Heart left ventricle (tissue), 16 donors: Measurements from ENCODE around the gene GMPPA. TPM values are rescaled to one million over a fixed set of nuclear protein-coding genes. Genes with fewer than 3 reads are reported as not detected.

ENCODE experiments used
- ATAC-seq, 4 donors: fragments of 200-7000 bp; cut with Tn5 transposase; one replicate each; pipeline ENCODE4 v1.9.1; 2020 to 2022; ENCODE audit warnings: moderate library complexity in 4 of 4, mild to moderate bottlenecking in 3 of 4, moderate number of reproducible peaks in 1 of 4
- DNase-seq, 5 donors: peaks; one replicate each; pipeline ENCODE4 v3.0.0-alpha.2; 2020
- H3K27ac ChIP-seq, 12 donors: fragments of 200-600 bp; sonication (generic) in 4 of 12; one replicate each; pipeline versions ENCODE4 v1.5.0 to v1.8.0; 2016 to 2022; ENCODE audit warnings: mild to moderate bottlenecking in 2 of 12
- H3K27me3 ChIP-seq, 9 donors: fragments of 200-600 bp; sonication (generic) in 2 of 9; one replicate each; pipeline versions ENCODE4 v1.5.1 to v1.8.0; 2016 to 2022; ENCODE audit warnings: mild to moderate bottlenecking in 3 of 9
- H3K36me3 ChIP-seq, 9 donors: fragments of 200-600 bp; sonication (generic) in 2 of 9; one replicate each; pipeline versions ENCODE4 v1.5.0 to v1.8.0; 2018 to 2022; ENCODE audit warnings: mild to moderate bottlenecking in 2 of 9
- H3K4me1 ChIP-seq, 12 donors: fragments of 200-600 bp; sonication (generic) in 4 of 12; one replicate each; pipeline versions ENCODE4 v1.5.0 to v1.8.0; 2016 to 2022; ENCODE audit warnings: mild to moderate bottlenecking in 3 of 12
- H3K4me3 ChIP-seq, 12 donors: fragments of 200-600 bp; sonication (generic) in 4 of 12; one replicate each; pipeline versions ENCODE4 v1.5.0 to v1.8.0; 2017 to 2022; ENCODE audit warnings: mild to moderate bottlenecking in 9 of 12, moderate library complexity in 4 of 12
- H3K9me3 ChIP-seq, 12 donors: fragments of 200-600 bp; sonication (generic) in 4 of 12; one replicate each; pipeline versions ENCODE4 v1.5.0 to v1.8.0; 2016 to 2022; ENCODE audit warnings: mild to moderate bottlenecking in 1 of 12
- CTCF ChIP-seq, 12 donors: fragments of 200-600 bp; sonication (generic) in 4 of 12; IDR thresholded peaks; one replicate each; pipeline versions ENCODE4 v1.5.0 to v1.8.0; 2018 to 2022; ENCODE audit warnings: antibody characterized with exemption in 12 of 12, mild to moderate bottlenecking in 5 of 12
- POLR2A ChIP-seq, 2 donors: fragments of 450-650 bp; IDR thresholded peaks; one replicate each; pipeline ENCODE4 v1.6.1; 2017; ENCODE audit warnings: antibody characterized with exemption in 2 of 2, mild to moderate bottlenecking in 2 of 2, moderate library complexity in 2 of 2
- WGBS, 4 donors: extraction: QIAGEN DNeasy Blood & Tissue Kit in 2 of 4; methylation state at CpG; one replicate each; pipeline versions ENCODE4 v1.1.5 to v1.1.7; 2013 to 2018; 5-methylcytosine and 5-hydroxymethylcytosine counted together
- intact Hi-C, 10 donors: fragments of 100-400 bp; cut with DNase I; formaldehyde crosslinking; loops; one replicate each; pipeline versions ENCODE4 v1.11.1 to v1.14.2; 2022
- polyA plus RNA-seq, 2 donors: library from polyadenylated mRNA; stranded (reverse); fragments of 200-250 nt; gene quantifications; one replicate each; pipeline ENCODE4 v1.2.3, GENCODE V29; 2013
- total RNA-seq, 9 donors: library from RNA; depleted of rRNA in 2 of 9; stranded (reverse); fragments of >200 nt in 2 of 9; fragmentation: NEBNext Ultra II Directional in 3 of 9; extraction: Animal tissue kit (Norgen Biotek cat#: 25700) in 3 of 9; gene quantifications; one replicate each; pipeline versions ENCODE4 v1.1.0 to v1.2.4, GENCODE V29; 2016 to 2023
- donor health status: ischemic (EF 13 %, LVEDD 7.1; RV severe dilation, severe dysfunction).
- donor health status: healthy with polysubstance abuse.
- donor health status: DM: no; HTN: yes; CAD: no.
- donor health status: DM: no; HTN: no; CAD: no.
- donor health status: ischemic (EF 25% LVEDD 6.9; RV normal size, moderate dysfunction).
- donor health status: ischemic (EF 25% LVEDD 5.7; RV mildly dilated, moderate dysfunction).
- donor health status: healthy.
- donor health status: DM: yes; HTN: yes; CAD: no.
- donor health status: ischemic (EF 35%, LVEDD 5.7; RV mildly dilated, moderate dysfunction).
- donor health status: nonischemic (EF 11% LVEDD 7.7; RV severe dilation, severe dysfunction).
- donor health status: DM: yes; HTN: yes; CAD: no.
- donor health status: PGD.
- donor health status: ischemic (EF 29% LVEDD 5.4; RV normal size, mild dysfunction).
- donor health status: nonischemic (EF 23%, LVEDD 6.1; RV moderate dilation, normal function).

Gene GMPPA
- total and polyA plus RNA-seq, 11 donors = 15.8 to 35.5 (median 20.1) TPM

GRCh38 chr2:219490600-219491130 lies 8.0 kb upstream of the GMPPA start:
- H3K36me3 ChIP-seq = peaks cover 0 to 25% (median 3%) of the 10 kb centered on the region in 9 donors
- H3K9me3 ChIP-seq = no peaks in the 10 kb centered on the region
- ATAC-seq = peak in 1 of 4 donors; percentile 5
- no peak overlapping the region for H3K4me3 ChIP-seq
- TF ChIP-seq CTCF (IDR thresholded peaks at IDR 0.05) = no peak
- no peak for TF ChIP-seq POLR2A (IDR thresholded peaks at IDR 0.05)
- WGBS, 4 donors = 52 to 65% (median 60%) methylated on average over 5 to 10 of the region's 10 CpGs
- peak overlapping the region in 6 of 12 donors; percentile 29 to 60 (median 45) for H3K27ac ChIP-seq
- peaks cover 0 to 27% (median 0%) of the 10 kb centered on the region in 9 donors for H3K27me3 ChIP-seq
- intact Hi-C loops = loop anchor here in 2 of 10 donors (5.0 kb wide), 1 partner anchor 37 kb away; no protein-coding TSS in a partner anchor
- DNase-seq = no peak
- H3K4me1 ChIP-seq = peaks cover 0 to 47% (median 6%) of the 10 kb centered on the region in 12 donors

- peak in 2 of 5 donors; percentile 57 for DNase-seq
- intact Hi-C loops = loop anchor here in 2 of 10 donors (5.0 kb wide), 1 partner anchor 36 kb away; no protein-coding TSS in a partner anchor
- peaks cover 0 to 49% (median 11%) of the 10 kb centered on the region in 12 donors for H3K4me1 ChIP-seq
- H3K36me3 ChIP-seq = peaks cover 0 to 24% (median 3%) of the 10 kb centered on the region in 9 donors
- no peaks in the 10 kb centered on the region for H3K9me3 ChIP-seq
- peak in 2 of 4 donors; percentile 1 to 19 for ATAC-seq
- TF ChIP-seq POLR2A (IDR thresholded peaks at IDR 0.05) = no peak
- no peak for TF ChIP-seq CTCF (IDR thresholded peaks at IDR 0.05)
- H3K27me3 ChIP-seq = peaks cover 0 to 28% (median 0%) of the 10 kb centered on the region in 9 donors
- H3K27ac ChIP-seq = peak overlapping the region in 6 of 12 donors; percentile 31 to 60 (median 48)
- WGBS, 4 donors = 49 to 62% (median 53%) methylated on average over 10 to 14 of the region's 14 CpGs
- H3K4me3 ChIP-seq = no peak overlapping the region
Measured at GRCh38 chr2:219491278-219491963, 7.3 kb upstream of the GMPPA start.

GRCh38 chr2:219492575-219492974 lies 6.1 kb upstream of the GMPPA start:
- Histone ChIP-seq H3K4me3 (no peak overlapping the region), H3K27me3 (peaks cover 0 to 40% (median 0%) of the 10 kb centered on the region in 9 donors), H3K36me3 (peaks cover 0 to 24% (median 3%) of the 10 kb centered on the region in 9 donors), H3K4me1 (peaks cover 0 to 61% (median 21%) of the 10 kb centered on the region in 12 donors), H3K9me3 (no peaks in the 10 kb centered on the region), H3K27ac (peak overlapping the region in 2 of 12 donors; percentile 8 to 60)
- TF ChIP-seq CTCF (IDR thresholded peaks at IDR 0.05) (no peak), POLR2A (IDR thresholded peaks at IDR 0.05) (no peak)
- WGBS, 4 donors = 60 to 75% (median 69%) methylated on average over 9 to 20 of the region's 20 CpGs
- intact Hi-C loops = loop anchor here in 2 of 10 donors (5.0 kb wide), 1 partner anchor 35 kb away; no protein-coding TSS in a partner anchor
- ATAC-seq = no peak
- no peak for DNase-seq

- peaks cover 0 to 66% (median 24%) of the 10 kb centered on the region in 12 donors for H3K4me1 ChIP-seq
- DNase-seq = no peak
- ATAC-seq = no peak
- TF ChIP-seq CTCF (IDR thresholded peaks at IDR 0.05) = no peak
- no peak for TF ChIP-seq POLR2A (IDR thresholded peaks at IDR 0.05)
- peaks cover 0 to 41% (median 0%) of the 10 kb centered on the region in 9 donors for H3K27me3 ChIP-seq
- intact Hi-C loops = loop anchor here in 2 of 10 donors (5.0 kb wide), 1 partner anchor 34 kb away; no protein-coding TSS in a partner anchor
- H3K9me3 ChIP-seq = no peaks in the 10 kb centered on the region
- H3K4me3 ChIP-seq = no peak overlapping the region
- 88 to 97% (median 91%) methylated on average over 5 of the region's 5 CpGs for WGBS, 4 donors
- peak overlapping the region in 1 of 12 donors; percentile 8 for H3K27ac ChIP-seq
- peaks cover 0 to 20% (median 3%) of the 10 kb centered on the region in 9 donors for H3K36me3 ChIP-seq
Measured at GRCh38 chr2:219493086-219493485, 5.6 kb upstream of the GMPPA start.
